Hair follicular keratinocyte (primary cell): ENCODE results near the gene GGT7. TPM values are rescaled to one million over a fixed set of nuclear protein-coding genes. Genes with fewer than 3 reads are reported as not detected.

Experiments used
- total RNA-seq: library from RNA; depleted of rRNA; stranded (reverse); fragments of >200 nt; gene quantifications from 2 replicates; pipeline ENCODE4 v1.2.3, GENCODE V29; 2015

GGT7 gene, protein sequence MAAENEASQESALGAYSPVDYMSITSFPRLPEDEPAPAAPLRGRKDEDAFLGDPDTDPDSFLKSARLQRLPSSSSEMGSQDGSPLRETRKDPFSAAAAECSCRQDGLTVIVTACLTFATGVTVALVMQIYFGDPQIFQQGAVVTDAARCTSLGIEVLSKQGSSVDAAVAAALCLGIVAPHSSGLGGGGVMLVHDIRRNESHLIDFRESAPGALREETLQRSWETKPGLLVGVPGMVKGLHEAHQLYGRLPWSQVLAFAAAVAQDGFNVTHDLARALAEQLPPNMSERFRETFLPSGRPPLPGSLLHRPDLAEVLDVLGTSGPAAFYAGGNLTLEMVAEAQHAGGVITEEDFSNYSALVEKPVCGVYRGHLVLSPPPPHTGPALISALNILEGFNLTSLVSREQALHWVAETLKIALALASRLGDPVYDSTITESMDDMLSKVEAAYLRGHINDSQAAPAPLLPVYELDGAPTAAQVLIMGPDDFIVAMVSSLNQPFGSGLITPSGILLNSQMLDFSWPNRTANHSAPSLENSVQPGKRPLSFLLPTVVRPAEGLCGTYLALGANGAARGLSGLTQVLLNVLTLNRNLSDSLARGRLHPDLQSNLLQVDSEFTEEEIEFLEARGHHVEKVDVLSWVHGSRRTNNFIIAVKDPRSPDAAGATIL
- 5.2 and 7.0 TPM in 2 replicates for total RNA-seq

DNA sequence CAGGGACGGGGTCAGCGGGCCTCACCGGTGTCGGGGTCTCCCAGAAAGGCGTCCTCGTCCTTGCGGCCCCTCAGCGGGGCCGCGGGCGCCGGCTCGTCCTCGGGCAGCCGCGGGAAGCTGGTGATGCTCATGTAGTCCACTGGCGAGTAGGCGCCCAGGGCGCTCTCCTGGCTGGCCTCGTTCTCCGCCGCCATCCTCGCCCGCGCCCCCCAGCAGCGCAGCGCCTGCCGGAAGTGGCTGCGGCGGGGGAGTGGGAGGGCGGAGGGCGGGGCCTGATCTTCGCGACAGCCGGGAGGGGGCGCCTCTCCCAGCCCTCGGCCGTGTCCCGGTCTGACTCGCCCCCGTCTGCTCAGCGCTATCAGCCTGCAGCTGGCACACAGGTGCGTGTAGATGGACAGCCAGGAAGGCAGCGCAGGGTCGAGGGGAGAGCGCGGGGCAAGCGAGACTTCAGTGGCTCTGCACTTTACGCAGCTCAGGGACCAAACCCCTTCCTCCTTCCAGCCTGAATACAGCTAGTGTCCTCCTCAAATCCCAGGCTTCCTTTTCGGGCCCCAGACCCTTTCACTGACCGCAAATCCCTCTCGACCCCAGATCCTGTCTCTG lies at the start of gene GGT7:
TSS of gene GGT7 (minus strand) at position 235 of the 603 bp plus-strand sequence. CDS start at position 194, 41 bp downstream.

DNA sequence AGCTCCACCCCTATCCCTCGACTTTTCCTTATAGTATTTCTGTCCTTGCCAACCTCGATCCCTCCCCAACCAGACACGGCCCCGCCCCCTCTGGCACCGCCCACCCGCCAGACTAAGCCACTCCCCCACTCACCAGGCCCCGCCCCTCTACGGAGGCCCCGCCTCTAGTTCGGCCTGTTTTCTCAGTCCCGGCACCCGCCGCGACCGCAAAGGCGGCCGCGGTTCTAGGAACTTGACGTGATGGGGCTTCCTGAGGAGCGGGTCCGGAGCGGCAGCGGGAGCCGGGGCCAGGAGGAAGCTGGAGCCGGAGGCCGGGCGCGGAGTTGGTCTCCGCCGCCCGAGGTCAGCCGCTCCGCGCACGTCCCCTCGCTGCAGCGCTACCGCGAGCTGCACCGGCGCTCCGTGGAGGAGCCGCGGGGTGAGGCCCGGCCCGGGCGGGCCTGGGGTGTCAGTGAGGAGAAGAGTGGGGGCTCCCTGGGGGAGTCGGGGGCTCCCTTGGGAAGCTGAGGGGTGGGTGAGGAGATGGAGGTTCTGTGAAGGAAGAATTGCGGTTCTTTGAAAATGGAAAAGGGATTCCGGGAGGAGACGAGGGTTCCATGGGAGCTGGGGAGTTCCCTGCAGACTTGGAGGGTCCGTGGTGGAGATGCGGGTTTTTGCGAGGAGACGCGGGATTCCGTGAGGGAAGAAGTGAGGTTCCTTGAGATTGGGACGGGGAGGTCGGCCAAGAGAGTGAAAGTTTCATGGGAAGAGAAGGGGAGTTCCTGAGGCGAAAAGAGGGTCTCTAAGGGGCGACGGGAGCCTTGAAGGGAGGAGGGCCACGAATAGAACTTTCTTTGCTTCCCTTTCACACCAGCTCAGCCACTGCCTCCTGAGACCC lies 4.0 kb upstream of the GGT7 start, which contains the start of gene ACSS2:
TSS of gene ACSS2 (plus strand) at position 207 of the 877 bp plus-strand sequence. CDS start at position 241, 34 bp downstream.

DNA sequence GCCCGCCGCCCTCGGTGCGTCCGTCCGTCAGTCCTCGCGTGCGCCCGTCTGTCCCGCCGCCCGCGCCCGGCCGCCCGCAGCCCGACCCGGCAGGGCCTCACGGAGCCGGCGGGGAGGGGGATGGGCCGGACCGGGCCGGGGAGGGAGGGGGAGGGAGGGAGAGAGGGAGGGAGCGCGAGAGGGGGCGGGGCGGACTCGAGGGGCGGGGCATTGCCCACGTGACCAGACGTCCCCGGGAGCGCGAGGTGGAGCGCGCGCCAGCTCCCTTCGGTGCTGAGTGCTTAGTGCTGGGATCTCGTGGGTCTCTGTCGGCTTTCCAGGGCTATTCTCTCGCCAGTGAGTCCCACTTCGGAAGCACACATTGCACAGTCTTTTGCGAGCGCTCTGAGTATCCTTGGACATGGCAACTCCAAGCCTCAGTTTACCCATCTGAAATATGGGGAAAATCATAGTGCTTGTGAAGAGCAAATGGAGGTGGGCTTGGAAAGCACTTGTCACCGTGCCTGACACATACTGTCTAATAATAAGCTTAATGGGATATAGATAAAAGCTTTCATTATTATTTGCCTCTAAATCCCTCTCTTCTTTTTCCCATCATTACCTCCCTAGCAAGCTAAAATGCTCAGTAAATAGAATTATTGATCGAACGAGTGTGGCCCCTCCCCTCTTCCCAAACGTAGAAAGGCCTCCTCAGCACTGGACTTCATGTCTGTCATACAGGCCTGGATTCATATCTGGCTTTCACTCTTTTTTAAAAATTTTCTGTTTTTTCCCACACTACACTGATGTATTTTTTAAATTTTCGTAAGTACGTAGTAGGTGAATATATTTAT lies 46.9 kb downstream of the GGT7 start, which contains the start of gene NCOA6:
TSS of gene NCOA6 (minus strand) at position 122 of the 833 bp plus-strand sequence. CDS start 43,296 bp downstream, outside the sequence.

Other genes with a start within 250 kb of the GGT7 start
- gene PIGU, start 195.8 kb downstream of the GGT7 start, total RNA-seq = 17.1 and 19.0 TPM in 2 replicates
- 0.80 and 1.6 TPM in 2 replicates for gene TP53INP2, start 168.5 kb downstream of the GGT7 start, total RNA-seq
- gene NCOA6, start 47.2 kb downstream of the GGT7 start, total RNA-seq = 6.2 and 11.9 TPM in 2 replicates
- gene ACSS2, start 3.8 kb upstream of the GGT7 start, total RNA-seq = 114 and 168 TPM in 2 replicates
- 136 and 158 TPM in 2 replicates for gene GSS, start 83.0 kb upstream of the GGT7 start, total RNA-seq
- gene MYH7B, start 83.0 kb upstream of the GGT7 start, total RNA-seq = 0.65 TPM in 1 of 2 replicates, not detected in the other
- 42.5 and 49.3 TPM in 2 replicates for gene TRPC4AP, start 220.0 kb upstream of the GGT7 start, total RNA-seq